ENCODE data around the gene SLC6A16. TPM values are rescaled to one million over a fixed set of nuclear protein-coding genes. Genes with fewer than 3 reads are reported as not detected.

SLC6A16 gene
- total and polyA plus RNA-seq, 2 of the 8 experiments (the other 6 are each of a cell fraction or from before 2014, with no cell fraction given) = 1.1 to 1.5 TPM

DNA sequence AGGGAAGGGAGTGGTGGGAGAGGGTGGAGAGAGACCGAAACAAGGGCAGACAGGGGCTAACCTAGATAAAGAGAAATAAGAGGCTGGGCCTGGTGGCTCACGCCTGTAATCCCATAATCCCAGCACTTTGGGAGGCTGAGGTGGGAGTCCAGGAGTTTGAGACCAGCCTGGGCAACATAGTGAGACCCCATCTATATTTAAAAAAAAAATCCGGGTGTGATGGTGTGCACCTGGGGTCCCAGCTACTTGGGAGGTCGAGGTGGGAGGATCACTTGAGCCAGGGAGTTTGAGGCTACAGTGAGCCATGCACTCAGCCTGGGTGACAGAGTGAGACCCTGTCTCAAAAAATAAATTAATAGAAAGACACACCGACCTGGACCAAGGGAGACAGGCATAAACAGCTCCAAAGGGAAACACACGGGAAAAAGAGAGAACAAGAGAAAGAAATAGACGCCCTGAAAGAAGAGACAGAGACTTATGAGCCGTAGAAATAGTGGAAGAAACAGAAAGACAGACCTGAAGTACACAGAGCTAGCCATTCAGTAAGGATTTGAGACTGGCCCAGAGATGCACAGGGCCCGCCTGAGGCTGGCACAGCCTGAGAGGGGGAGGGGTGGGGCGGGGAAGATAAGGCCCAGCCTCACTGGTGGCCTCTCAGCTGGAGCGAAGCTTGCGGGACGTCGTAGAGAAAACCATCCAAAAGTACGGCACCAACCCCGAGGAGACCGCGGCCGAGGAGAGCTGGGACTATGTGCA is 12.5 kb upstream of the SLC6A16 start (continued):
- TF ChIP-seq SIRT6 (IDR thresholded peaks at IDR 0.05; ENCODE audit: low read length) = no peak

Measured in H1 (cell line).